Measurements from ENCODE around the gene IMPA2. TPM values are rescaled to one million over a fixed set of nuclear protein-coding genes. Genes with fewer than 3 reads are reported as not detected.

Gene IMPA2
- total and polyA plus RNA-seq, 2 of the 8 experiments (the other 6 are each of a cell fraction or from before 2014, with no cell fraction given), result 102 to 140 TPM

- no peak for TF ChIP-seq CHD7 (IDR thresholded peaks at IDR 0.05; ENCODE audit: insufficient replicate concordance, low read length)
- TF ChIP-seq TAF7 (optimal IDR thresholded peaks at IDR 0.05; ENCODE audit: borderline replicate concordance, low read depth, low read length), result no peak
- TF ChIP-seq BRCA1 (IDR thresholded peaks at IDR 0.05; ENCODE audit: low read depth, low read length), result no peak
Measured at GRCh38 chr18:12030670-12031069, 49.4 kb downstream of the IMPA2 start (continued).

All from H1 (cell line).